ENCODE measurements around the gene CENPU.
"Not testable (repeated sequence)": the region's sequence is repeated elsewhere in the genome, so short reads cannot be mapped to it uniquely, and the experiment has no call there.

CENPU gene

DNA sequence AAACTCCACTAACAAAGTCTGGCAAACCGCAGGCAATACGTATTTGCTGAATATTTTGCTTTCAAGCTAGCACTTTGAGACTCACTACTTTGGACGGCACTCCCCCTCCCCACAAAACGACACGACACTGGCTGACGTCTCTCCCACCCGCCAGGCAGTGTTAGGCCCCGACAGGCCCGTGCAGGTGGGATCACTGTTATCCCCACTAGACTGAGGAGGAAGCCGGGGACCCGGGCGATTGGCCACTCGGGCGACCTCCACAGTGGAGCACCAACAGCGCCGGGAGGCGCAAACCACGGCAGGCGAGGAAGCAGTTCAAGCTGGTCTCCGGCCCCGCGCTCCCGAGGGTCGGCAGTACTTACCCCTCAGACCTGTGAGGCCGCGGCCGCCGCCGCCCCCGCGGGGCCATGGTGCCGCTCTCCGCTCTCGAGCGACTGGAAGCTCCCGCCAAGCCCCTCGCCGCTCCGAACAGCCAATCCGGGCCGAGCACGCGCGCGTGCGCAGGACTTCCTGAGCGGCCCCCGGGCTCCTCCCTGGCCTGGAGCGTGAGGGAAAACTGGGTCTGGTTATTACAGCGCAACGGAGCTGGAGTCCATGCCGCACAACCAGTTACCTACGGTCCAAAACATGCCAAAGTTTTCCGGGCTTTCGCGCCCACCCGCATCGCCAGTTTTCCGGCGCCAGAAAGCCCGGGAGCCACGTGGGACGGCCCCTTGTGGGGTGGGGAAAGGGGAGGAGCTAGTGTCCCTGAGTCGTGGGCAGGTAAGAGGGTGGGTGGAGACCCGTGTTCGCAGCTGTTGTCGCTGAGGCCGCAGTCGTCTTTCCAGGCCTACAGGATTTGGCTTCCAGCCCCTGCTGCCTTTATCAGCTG is at the start of gene CENPU:
Gene CENPU (minus strand): TSS at position 443 of the 871 bp plus-strand sequence. CDS start 34 bp downstream, at position 409.
- peak; percentile 100 for DNase-seq

GRCh38 chr4:184782731-184783373 is 49.0 kb upstream of the CENPU start:
- in situ Hi-C loops (cut with MboI; ENCODE audit: low pct_unique_long_range_greater_than_20kb, low sequenced_read_pairs), result no loop called here
- peak; percentile 47 for DNase-seq

More for the DNA sequence above, at the start of gene CENPU:
- in situ Hi-C loops (cut with MboI; ENCODE audit: low pct_unique_long_range_greater_than_20kb, low sequenced_read_pairs), result loop anchor here (25.0 kb wide), 1 partner anchor 378 kb away; no protein-coding TSS in a partner anchor

DNA sequence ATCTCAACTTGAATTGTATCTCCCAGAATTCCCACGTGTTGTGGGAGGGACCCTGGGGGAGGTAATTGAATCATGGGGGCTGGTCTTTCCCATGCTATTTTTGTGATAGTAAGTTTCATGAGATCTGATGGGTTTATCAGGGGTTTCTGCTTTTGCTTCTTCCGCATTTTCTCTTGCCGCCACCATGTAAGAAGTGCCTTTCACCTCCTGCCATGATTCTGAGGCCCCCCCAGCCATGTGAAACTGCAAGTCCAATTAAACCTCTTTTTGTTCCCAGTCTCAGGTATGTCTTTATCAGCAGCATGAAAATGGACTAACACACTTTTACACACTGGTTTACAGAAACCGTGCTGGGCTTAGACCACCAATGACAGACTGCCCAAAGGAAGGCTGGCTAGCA is 45.3 kb upstream of the CENPU start:
- in situ Hi-C loops (cut with MboI; ENCODE audit: low pct_unique_long_range_greater_than_20kb, low sequenced_read_pairs); DNase-seq: not testable (repeated sequence)

DNA sequence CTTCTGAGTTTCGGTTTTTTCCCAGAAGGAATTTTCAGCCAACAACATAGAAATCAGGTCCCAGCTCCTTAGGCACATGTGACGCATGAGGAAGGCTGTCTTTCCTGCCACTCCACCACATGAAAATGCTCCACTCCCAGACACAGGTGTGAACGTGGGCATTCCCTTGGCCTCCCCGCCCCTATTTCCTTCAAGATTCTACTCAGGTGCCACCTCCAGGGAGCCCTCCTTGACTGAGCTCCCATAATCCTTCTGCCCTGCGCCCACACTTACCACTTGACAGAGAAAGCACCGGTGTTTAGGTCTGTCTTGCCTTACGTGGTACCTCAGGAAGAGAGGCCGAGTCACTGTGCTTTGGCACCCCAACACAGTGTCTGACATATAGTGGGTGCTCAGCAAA is 44.4 kb upstream of the CENPU start:
- in situ Hi-C loops (cut with MboI; ENCODE audit: low pct_unique_long_range_greater_than_20kb, low sequenced_read_pairs), result no loop called here

GRCh38 chr4:184776821-184777220 is 42.9 kb upstream of the CENPU start:
- no peak for DNase-seq
- in situ Hi-C loops (cut with MboI; ENCODE audit: low pct_unique_long_range_greater_than_20kb, low sequenced_read_pairs), result no loop called here

More for the DNA sequence above, 44.4 kb upstream of the CENPU start:
- no peak for DNase-seq

DNA sequence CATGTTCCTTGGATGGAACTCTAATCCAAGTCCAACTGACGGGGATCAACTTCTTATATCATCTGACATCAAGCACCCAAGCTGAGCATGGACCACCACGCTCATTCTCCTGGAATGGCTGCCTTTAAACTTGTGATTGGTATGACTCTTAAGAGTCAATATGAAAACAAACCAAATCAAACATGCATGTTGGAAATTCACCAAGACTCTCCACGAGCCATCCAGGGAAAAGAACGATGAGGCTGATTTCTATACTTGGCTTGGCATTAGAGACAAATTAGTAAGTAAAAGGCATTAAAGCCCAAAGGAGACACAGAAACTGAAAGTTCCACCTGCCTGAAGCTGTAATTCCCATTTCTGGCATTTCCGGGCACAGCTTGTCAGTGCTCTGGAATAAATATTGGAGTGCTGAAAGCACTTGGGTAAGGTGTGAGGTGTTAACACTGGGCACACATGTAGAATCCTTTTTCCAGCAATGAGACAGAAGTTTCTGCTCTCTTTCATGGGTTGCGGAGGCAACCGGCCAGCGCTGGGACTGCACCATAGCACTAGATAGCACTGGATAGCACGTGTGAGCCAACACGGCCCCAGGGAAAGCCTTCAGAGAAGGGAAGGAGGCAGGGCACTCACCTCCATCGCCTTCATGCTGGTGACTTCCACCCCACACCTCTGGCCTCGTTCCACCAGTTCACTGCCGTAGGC is 42.1 kb upstream of the CENPU start:
- in situ Hi-C loops (cut with MboI; ENCODE audit: low pct_unique_long_range_greater_than_20kb, low sequenced_read_pairs), result no loop called here
- DNase-seq, result no peak

- in situ Hi-C loops (cut with MboI; ENCODE audit: low pct_unique_long_range_greater_than_20kb, low sequenced_read_pairs), result loop anchor here (25.0 kb wide), 1 partner anchor 213 kb away; no protein-coding TSS in a partner anchor
- DNase-seq, result no peak
These were observed 40.3 kb upstream of the CENPU start for GRCh38 chr4:184774152-184774551.

DNA sequence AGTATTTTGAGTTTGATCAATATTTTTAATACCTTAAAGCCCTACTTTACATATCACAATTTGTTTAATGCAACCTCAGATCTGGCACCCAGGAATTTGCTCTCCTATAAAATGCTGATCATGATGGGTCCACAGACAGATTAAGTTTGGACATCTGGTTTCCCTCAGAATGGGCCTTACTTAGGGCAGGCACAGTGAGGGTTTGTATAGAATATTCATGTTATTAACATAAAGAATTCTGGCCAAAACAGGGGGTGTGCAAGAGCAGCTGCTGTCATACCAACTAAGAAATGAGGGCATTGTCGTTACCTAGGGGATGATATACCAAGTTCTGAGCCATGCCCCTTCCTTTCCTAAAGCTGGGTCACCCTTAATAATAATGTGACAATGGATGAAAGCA is 37.5 kb upstream of the CENPU start:
- no peak for DNase-seq
- in situ Hi-C loops (cut with MboI; ENCODE audit: low pct_unique_long_range_greater_than_20kb, low sequenced_read_pairs), result loop anchor here (25.0 kb wide), 1 partner anchor 216 kb away; no protein-coding TSS in a partner anchor

GRCh38 chr4:184769141-184769765 is 35.4 kb upstream of the CENPU start:
- in situ Hi-C loops (cut with MboI; ENCODE audit: low pct_unique_long_range_greater_than_20kb, low sequenced_read_pairs), result loop anchor here (25.0 kb wide), 1 partner anchor 218 kb away; no protein-coding TSS in a partner anchor
- DNase-seq, result no peak

- in situ Hi-C loops (cut with MboI; ENCODE audit: low pct_unique_long_range_greater_than_20kb, low sequenced_read_pairs), result loop anchor here (25.0 kb wide), 1 partner anchor 219 kb away; no protein-coding TSS in a partner anchor
- no peak for DNase-seq
These were observed 34.4 kb upstream of the CENPU start for GRCh38 chr4:184768296-184768695.

DNA sequence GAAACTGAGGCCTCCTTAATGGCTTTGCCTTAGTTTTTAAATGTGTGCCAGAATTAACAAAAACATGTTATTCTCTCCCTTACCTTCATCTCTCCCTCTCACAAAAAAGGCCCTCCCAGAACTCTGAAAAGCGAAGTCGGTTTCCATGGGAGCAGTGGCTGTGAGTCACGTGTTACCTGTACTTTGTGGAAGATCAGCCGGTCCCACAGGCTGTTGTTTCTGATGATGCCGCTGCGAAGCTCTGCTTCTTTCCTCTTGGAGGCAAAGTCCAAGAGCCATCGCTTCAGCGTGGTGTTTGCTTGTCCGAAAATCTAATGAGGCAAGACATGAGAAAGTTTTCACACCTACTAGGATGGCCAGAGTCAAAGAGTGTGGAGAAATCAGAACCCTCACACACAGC is 32.5 kb upstream of the CENPU start:
- DNase-seq, result no peak
- in situ Hi-C loops (cut with MboI; ENCODE audit: low pct_unique_long_range_greater_than_20kb, low sequenced_read_pairs), result loop anchor here (25.0 kb wide), 1 partner anchor 221 kb away; no protein-coding TSS in a partner anchor

- in situ Hi-C loops (cut with MboI; ENCODE audit: low pct_unique_long_range_greater_than_20kb, low sequenced_read_pairs), result loop anchor here (25.0 kb wide), 1 partner anchor 222 kb away; no protein-coding TSS in a partner anchor
- DNase-seq, result no peak
These were observed 31.8 kb upstream of the CENPU start for GRCh38 chr4:184765473-184766340.

- DNase-seq, result no peak
- in situ Hi-C loops (cut with MboI; ENCODE audit: low pct_unique_long_range_greater_than_20kb, low sequenced_read_pairs), result loop anchor here (25.0 kb wide), 1 partner anchor 223 kb away; no protein-coding TSS in a partner anchor
These were observed 30.7 kb upstream of the CENPU start for GRCh38 chr4:184764601-184765000.

GRCh38 chr4:184763150-184763780 is 29.4 kb upstream of the CENPU start:
- in situ Hi-C loops (cut with MboI; ENCODE audit: low pct_unique_long_range_greater_than_20kb, low sequenced_read_pairs), result loop anchor here (25.0 kb wide), 1 partner anchor 224 kb away; no protein-coding TSS in a partner anchor
- no peak for DNase-seq

DNA sequence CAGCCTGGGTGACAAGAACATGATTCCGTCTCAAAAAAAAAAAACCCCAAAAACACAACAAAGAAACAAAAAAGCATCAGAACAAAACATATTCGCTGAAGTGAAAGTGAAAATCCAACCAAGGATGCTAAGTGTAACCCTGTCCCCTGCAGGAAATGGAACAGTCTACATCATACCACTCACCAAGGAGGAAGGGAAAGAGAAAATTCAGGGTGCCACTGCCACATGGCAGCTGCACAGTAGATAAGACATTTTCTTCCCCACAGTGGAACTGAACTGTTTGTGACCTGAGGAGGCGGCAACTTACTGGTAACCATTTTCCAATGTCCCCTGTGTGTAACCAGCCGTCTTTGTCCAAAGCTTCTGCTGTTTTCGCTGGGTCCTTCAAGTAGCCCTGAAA is 28.2 kb upstream of the CENPU start:
- in situ Hi-C loops (cut with MboI; ENCODE audit: low pct_unique_long_range_greater_than_20kb, low sequenced_read_pairs), result loop anchor here (25.0 kb wide), 1 partner anchor 225 kb away; no protein-coding TSS in a partner anchor
- DNase-seq, result no peak

DNA sequence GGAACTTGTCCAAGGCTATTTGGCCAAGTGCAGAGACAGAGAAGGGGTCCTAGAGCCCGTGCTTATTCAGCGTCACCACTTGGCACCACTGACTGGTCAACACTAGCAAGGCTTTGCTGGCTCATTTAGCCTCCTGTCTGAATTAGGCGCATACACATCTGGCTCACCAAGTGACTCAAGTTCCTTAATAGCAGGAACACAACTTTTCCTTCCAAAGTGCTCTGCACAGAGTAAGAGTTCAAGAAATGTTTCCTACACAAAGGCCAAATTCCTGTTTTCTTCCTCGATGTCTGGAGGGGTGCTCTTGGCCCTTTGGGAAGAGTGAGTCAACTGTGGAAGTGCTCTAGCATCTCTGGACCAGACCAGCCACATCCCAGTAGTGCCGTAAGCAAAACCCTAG is 26.8 kb upstream of the CENPU start:
- DNase-seq, result no peak

DNA sequence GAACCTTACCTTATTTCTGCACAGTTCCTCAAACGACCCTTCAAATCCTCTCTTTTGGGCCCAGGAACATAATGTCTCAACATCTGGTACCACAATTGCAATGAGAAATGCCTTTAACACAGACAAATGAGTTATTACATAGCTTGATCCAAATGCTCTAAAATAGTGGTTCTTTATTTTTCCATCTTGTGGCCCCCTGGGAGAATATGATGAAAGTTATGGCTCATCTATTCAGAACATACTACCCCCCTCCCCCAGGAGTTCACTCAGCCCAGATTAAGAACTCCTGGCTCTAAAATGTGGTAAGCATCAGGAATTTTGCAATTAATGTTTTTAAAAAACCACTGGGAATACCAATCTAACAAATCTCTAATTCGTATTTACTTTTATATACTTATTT is 23.9 kb upstream of the CENPU start:
- no peak for DNase-seq
- in situ Hi-C loops (cut with MboI; ENCODE audit: low pct_unique_long_range_greater_than_20kb, low sequenced_read_pairs), result loop anchor here (25.0 kb wide), 1 partner anchor 229 kb away; no protein-coding TSS in a partner anchor

More for the DNA sequence above, 26.8 kb upstream of the CENPU start:
- in situ Hi-C loops (cut with MboI; ENCODE audit: low pct_unique_long_range_greater_than_20kb, low sequenced_read_pairs), result loop anchor here (25.0 kb wide), 1 partner anchor 227 kb away; no protein-coding TSS in a partner anchor
